Hepatocyte (in vitro differentiated cells): ENCODE results near the gene ITGAD.

ENCODE experiments used
- EZH2 ChIP-seq: fragments of 200-600 bp; sonication (generic); IDR thresholded peaks from 2 replicates; pipeline ENCODE4 v1.6.1; 2016; ENCODE audit warnings: antibody characterized with exemption, mild to moderate bottlenecking, borderline replicate concordance
- TF ChIP-seq, protein P1 (sequence below): fragments of 200-600 bp; sonication (generic); IDR thresholded peaks from 2 replicates; pipeline ENCODE4 v1.5.1; 2016; ENCODE audit warnings: antibody characterized with exemption, mild to moderate bottlenecking; ENCODE audit not compliant: poor library complexity

DNA sequence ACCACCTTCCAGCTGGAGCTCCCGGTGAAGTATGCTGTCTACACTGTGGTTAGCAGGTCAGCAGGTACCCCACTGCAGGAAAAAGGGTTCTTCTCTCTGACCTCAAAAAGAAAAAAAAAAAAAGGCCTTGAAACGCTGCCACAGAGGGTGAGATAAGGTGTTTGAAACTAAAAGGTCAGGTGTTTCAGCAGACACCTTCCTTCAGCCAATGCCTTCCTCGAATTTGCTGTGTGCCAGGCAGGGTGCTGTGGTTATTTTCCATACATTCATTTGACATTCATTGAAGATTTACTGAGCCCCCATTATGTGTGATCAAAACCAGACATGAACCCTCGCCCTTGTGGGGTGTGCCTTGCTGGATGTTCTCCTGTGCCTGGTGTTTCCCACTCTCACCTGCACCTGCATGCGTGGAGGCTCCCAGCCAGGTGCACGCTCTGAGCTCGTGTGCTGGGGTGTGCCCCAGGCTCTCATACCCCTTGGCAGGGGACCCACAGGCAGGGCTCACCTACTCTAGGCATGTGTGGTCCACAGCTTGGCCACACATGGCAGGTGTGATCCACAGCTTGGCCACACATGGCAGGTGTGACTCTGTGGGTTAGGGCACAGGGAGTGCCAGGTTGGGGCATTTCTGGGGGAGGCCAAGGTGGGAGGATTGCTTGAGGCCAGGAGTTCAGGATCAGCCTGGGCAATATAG, 15.8 kb upstream of the ITGAD start:
- TF ChIP-seq, protein P1, sequence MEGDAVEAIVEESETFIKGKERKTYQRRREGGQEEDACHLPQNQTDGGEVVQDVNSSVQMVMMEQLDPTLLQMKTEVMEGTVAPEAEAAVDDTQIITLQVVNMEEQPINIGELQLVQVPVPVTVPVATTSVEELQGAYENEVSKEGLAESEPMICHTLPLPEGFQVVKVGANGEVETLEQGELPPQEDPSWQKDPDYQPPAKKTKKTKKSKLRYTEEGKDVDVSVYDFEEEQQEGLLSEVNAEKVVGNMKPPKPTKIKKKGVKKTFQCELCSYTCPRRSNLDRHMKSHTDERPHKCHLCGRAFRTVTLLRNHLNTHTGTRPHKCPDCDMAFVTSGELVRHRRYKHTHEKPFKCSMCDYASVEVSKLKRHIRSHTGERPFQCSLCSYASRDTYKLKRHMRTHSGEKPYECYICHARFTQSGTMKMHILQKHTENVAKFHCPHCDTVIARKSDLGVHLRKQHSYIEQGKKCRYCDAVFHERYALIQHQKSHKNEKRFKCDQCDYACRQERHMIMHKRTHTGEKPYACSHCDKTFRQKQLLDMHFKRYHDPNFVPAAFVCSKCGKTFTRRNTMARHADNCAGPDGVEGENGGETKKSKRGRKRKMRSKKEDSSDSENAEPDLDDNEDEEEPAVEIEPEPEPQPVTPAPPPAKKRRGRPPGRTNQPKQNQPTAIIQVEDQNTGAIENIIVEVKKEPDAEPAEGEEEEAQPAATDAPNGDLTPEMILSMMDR, result no peak
- no peak for TF ChIP-seq EZH2
